Fibroblast of upper back skin (primary cell): Measurements from ENCODE around the gene PWWP2B.
"Not testable (repeated sequence)": the region's sequence is repeated elsewhere in the genome, so short reads cannot be mapped to it uniquely, and the experiment has no call there.

Experiments
- DNase-seq: peaks from one replicate; pipeline ENCODE4 v3.0.0-alpha.2; 2013

Gene PWWP2B

GRCh38 chr10:132363921-132364593 lies 32.9 kb upstream of the PWWP2B start:
- DNase-seq: no peak

GRCh38 chr10:132364594-132364970 lies 32.4 kb upstream of the PWWP2B start:
- no peak for DNase-seq

- DNase-seq: no peak
These were observed 31.9 kb upstream of the PWWP2B start for GRCh38 chr10:132365102-132365501.

- no peak for DNase-seq
These were observed 31.0 kb upstream of the PWWP2B start for GRCh38 chr10:132366006-132366405.

- no peak for DNase-seq
These were observed 30.5 kb upstream of the PWWP2B start for GRCh38 chr10:132366499-132366898.

- no peak for DNase-seq
These were observed 28.6 kb upstream of the PWWP2B start for GRCh38 chr10:132368391-132368790.

- peak; percentile 68 for DNase-seq
These were observed 27.9 kb upstream of the PWWP2B start for GRCh38 chr10:132368881-132369635.

- no peak for DNase-seq
These were observed 27.3 kb upstream of the PWWP2B start for GRCh38 chr10:132369636-132370185.

GRCh38 chr10:132370426-132371340 lies 26.3 kb upstream of the PWWP2B start:
- no peak for DNase-seq

- no peak for DNase-seq
These were observed 25.3 kb upstream of the PWWP2B start for GRCh38 chr10:132371641-132372081.

- DNase-seq: no peak
These were observed 24.4 kb upstream of the PWWP2B start for GRCh38 chr10:132372516-132373095.

GRCh38 chr10:132373241-132373955 lies 23.6 kb upstream of the PWWP2B start:
- no peak for DNase-seq

- no peak for DNase-seq
These were observed 22.8 kb upstream of the PWWP2B start for GRCh38 chr10:132374176-132374575.

- DNase-seq: no peak
These were observed 22.4 kb upstream of the PWWP2B start for GRCh38 chr10:132374612-132375011.

- no peak for DNase-seq
These were observed 21.7 kb upstream of the PWWP2B start for GRCh38 chr10:132375116-132375794.

- DNase-seq: no peak
These were observed 21.2 kb upstream of the PWWP2B start for GRCh38 chr10:132375795-132376297.

GRCh38 chr10:132376394-132376851 lies 20.6 kb upstream of the PWWP2B start:
- DNase-seq: no peak

- DNase-seq: no peak
These were observed 19.7 kb upstream of the PWWP2B start for GRCh38 chr10:132377326-132377725.

- DNase-seq: not testable (repeated sequence)
These were observed 18.0 kb upstream of the PWWP2B start for GRCh38 chr10:132379026-132379425.

GRCh38 chr10:132380986-132381385 lies 16.0 kb upstream of the PWWP2B start:
- DNase-seq: not testable (repeated sequence)

GRCh38 chr10:132381741-132382140 lies 15.3 kb upstream of the PWWP2B start:
- DNase-seq: no peak
